ENCODE results near the gene TXNL1. TPM values are rescaled to one million over a fixed set of nuclear protein-coding genes. Genes with fewer than 3 reads are reported as not detected.

The TXNL1 gene
- total and polyA plus RNA-seq, 2 of the 13 experiments (the other 11 are each of a cell fraction or from before 2014, with no cell fraction given), result 41.9 to 73.1 TPM

DNA sequence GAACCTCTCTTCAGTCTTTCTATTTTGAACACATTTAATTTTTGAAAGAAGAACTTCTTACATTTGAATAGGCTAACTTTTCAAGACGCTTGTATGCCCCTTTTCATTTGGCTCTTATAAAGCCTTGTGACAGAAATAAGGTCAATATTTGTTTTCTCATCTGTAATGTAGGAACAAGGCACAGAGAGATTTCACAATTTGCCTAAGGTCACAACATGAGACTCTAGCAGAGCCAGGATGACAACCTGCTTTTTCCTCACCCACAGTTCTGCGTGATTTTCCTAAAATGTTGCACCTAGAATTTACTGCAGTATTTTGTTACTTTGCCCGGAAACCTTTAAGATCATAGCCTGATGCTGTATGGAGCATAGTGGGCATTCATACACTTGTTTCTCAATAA lies 67.4 kb downstream of the TXNL1 start (continued):
- TF ChIP-seq SP2 (CRISPR knock-in tag; IDR thresholded peaks at IDR 0.05) (no peak), MNT (IDR thresholded peaks at IDR 0.05) (no peak), CEBPB (IDR thresholded peaks at IDR 0.05; ENCODE audit: borderline replicate concordance, low read depth, low read length) (peak; percentile 76; the same call in 1 of the 2 replicates), ZNF431 (CRISPR knock-in tag; IDR thresholded peaks at IDR 0.05; ENCODE audit: borderline replicate concordance, low read depth) (no peak), KDM4B (CRISPR knock-in tag; IDR thresholded peaks at IDR 0.05) (no peak), SMARCE1 (IDR thresholded peaks at IDR 0.05; ENCODE audit: borderline replicate concordance) (no peak)
- TF ChIP-seq, protein P1, sequence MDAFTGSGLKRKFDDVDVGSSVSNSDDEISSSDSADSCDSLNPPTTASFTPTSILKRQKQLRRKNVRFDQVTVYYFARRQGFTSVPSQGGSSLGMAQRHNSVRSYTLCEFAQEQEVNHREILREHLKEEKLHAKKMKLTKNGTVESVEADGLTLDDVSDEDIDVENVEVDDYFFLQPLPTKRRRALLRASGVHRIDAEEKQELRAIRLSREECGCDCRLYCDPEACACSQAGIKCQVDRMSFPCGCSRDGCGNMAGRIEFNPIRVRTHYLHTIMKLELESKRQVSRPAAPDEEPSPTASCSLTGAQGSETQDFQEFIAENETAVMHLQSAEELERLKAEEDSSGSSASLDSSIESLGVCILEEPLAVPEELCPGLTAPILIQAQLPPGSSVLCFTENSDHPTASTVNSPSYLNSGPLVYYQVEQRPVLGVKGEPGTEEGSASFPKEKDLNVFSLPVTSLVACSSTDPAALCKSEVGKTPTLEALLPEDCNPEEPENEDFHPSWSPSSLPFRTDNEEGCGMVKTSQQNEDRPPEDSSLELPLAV (CRISPR knock-in tag; conservative IDR thresholded peaks at IDR 0.05; ENCODE audit: low read depth), result no peak

DNA sequence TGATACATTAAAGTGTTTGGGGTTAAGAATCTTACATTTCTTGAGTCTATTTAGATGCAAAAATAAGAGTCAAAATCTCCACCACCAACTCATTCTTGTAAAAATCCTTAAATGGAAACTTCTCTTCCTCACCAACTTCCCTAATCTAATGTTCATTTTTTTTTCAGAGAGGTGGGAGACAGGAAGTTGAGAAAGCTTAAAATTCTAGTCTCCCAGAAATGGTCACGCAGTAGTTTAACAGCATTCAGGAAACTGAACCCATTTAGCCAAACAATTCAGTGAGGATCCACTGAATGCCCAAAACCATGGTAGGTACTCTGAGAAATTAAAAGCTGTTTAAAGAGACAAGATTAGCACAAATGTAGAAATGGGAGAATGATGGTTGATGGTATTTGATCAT lies 69.0 kb downstream of the TXNL1 start:
- no TSS peak for BruUV-seq (replicated peaks)
- no peak for DNase-seq (ENCODE audit: low spot score)
- Histone ChIP-seq H3K27ac (ENCODE audit: extremely low read length, insufficient read depth, low read length) (no peak overlapping the region), H3K4me2 (ENCODE audit: low read depth, low read length) (no peak overlapping the region), H3K9ac (ENCODE audit: insufficient read depth, low read depth, low read length) (no peak overlapping the region), H2AFZ (ENCODE audit: low read length) (no peak overlapping the region), H4K20me1 (ENCODE audit: insufficient read depth, low read length) (no peaks in the 10 kb centered on the region), H3K9me3 (ENCODE audit: low read length) (no peaks in the 10 kb centered on the region), H3K79me2 (ENCODE audit: insufficient read depth, low read length) (no peaks in the 10 kb centered on the region), H3K36me3 (replicated peaks in 1 of 2; ENCODE audit: control insufficient read depth in 1 of 2, insufficient read depth in 2 of 2, low read length in 2 of 2) (no peaks in the 10 kb centered on the region), H3K4me3 (replicated peaks in 1 of 3; ENCODE audit: insufficient read depth in 1 of 3, low read depth in 2 of 3, low read length in 3 of 3) (no peak overlapping the region), H3K4me1 (ENCODE audit: insufficient read depth, low read length) (peaks cover 26% of the 10 kb centered on the region), H3K27me3 (ENCODE audit: control insufficient read depth in 1 of 2, insufficient read depth in 2 of 2, low read length in 2 of 2) (no peaks in the 10 kb centered on the region; a peak in 1 of 5 replicates)
- TF ChIP-seq ATM (IDR thresholded peaks at IDR 0.05; ENCODE audit: borderline replicate concordance) (no peak), ISX (CRISPR knock-in tag; conservative IDR thresholded peaks at IDR 0.05) (no peak), ZNF747 (CRISPR knock-in tag; IDR thresholded peaks at IDR 0.05; ENCODE audit: borderline replicate concordance) (no peak), ZUFSP (CRISPR knock-in tag; IDR thresholded peaks at IDR 0.05; ENCODE audit: borderline replicate concordance) (no peak), ZNF891 (CRISPR knock-in tag; IDR thresholded peaks at IDR 0.05) (no peak), ZNF619 (CRISPR knock-in tag; IDR thresholded peaks at IDR 0.05) (no peak)
- no peak for FAIRE-seq
- in situ Hi-C loops (cut with HindIII; ENCODE audit: extremely low pct_ligation_motif_present, low pct_unique_long_range_greater_than_20kb) (no loop called here), intact Hi-C loops (cut with micrococcal nuclease; ENCODE audit: unreplicated experiment) (no loop called here)
- ATAC-seq, result no peak
- WGBS (ENCODE audit: low lambda C conversion rate), result 52% methylated on average over 1 of the region's 1 CpG
- CTCF ChIA-PET (ENCODE audit: low intra/inter-chr PET ratio, low total read pairs), result no interaction called here
- POLR2A ChIA-PET, result no interaction called here

Measured in HepG2 (cell line).